ENCODE data around the gene CHAC1. TPM values are rescaled to one million over a fixed set of nuclear protein-coding genes. Genes with fewer than 3 reads are reported as not detected.

CHAC1 gene
- total and polyA plus RNA-seq, 3 donors from 2014 or later: 1.8 to 5.9 (median 2.5) TPM

DNA sequence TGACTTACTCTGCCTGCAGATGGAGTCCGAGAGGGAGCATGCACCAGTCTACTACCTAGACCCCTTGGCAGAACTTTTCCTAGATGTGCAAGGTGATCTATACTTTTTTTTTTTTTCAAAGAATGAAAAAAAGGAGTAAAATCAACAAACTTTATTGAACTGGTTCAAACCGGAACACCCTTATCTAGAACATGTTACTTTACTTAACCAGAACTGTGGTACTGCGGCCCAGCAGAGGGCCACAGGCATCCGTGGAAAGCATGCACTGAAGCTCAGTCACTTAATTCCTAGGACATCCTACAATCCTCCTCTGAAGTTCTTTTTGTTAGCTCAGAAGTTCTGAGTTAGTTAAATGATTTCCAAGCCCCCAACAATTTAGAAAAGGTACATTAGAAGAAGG, 21.6 kb downstream of the CHAC1 start:
- H3K27me3 ChIP-seq: no peaks in the 10 kb centered on the region
- intact Hi-C loops (cut with DNase I; ENCODE audit: low total_unique reads): no loop called here
- H3K4me3 ChIP-seq: no peak overlapping the region
- no peak for DNase-seq
- WGBS, 2 donors: 61 to 77% methylated on average over 4 of the region's 4 CpGs
- no peak overlapping the region for H3K27ac ChIP-seq
- no peaks in the 10 kb centered on the region for H3K4me1 ChIP-seq
- no peak for TF ChIP-seq POLR2A (IDR thresholded peaks at IDR 0.05)
- TF ChIP-seq, protein P1, sequence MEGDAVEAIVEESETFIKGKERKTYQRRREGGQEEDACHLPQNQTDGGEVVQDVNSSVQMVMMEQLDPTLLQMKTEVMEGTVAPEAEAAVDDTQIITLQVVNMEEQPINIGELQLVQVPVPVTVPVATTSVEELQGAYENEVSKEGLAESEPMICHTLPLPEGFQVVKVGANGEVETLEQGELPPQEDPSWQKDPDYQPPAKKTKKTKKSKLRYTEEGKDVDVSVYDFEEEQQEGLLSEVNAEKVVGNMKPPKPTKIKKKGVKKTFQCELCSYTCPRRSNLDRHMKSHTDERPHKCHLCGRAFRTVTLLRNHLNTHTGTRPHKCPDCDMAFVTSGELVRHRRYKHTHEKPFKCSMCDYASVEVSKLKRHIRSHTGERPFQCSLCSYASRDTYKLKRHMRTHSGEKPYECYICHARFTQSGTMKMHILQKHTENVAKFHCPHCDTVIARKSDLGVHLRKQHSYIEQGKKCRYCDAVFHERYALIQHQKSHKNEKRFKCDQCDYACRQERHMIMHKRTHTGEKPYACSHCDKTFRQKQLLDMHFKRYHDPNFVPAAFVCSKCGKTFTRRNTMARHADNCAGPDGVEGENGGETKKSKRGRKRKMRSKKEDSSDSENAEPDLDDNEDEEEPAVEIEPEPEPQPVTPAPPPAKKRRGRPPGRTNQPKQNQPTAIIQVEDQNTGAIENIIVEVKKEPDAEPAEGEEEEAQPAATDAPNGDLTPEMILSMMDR (IDR thresholded peaks at IDR 0.05): peak in 1 of 3 experiments; percentile 4
- H3K36me3 ChIP-seq (ENCODE audit: low read depth, missing control alignments): no peaks in the 10 kb centered on the region
- H3K9me3 ChIP-seq: no peaks in the 10 kb centered on the region

- intact Hi-C loops (cut with DNase I; ENCODE audit: low total_unique reads): no loop called here
- Histone ChIP-seq H3K4me1 (no peaks in the 10 kb centered on the region), H3K27me3 (no peaks in the 10 kb centered on the region), H3K27ac (no peak overlapping the region), H3K4me3 (no peak overlapping the region), H3K36me3 (ENCODE audit: low read depth, missing control alignments) (no peaks in the 10 kb centered on the region), H3K9me3 (no peaks in the 10 kb centered on the region)
- TF ChIP-seq, protein P1 (IDR thresholded peaks at IDR 0.05): no peak
- no peak for TF ChIP-seq POLR2A (IDR thresholded peaks at IDR 0.05)
- 83 to 87% methylated on average over 7 of the region's 7 CpGs for WGBS, 2 donors
- DNase-seq: no peak
Measured at GRCh38 chr15:40976819-40977218, 23.5 kb downstream of the CHAC1 start.

DNA sequence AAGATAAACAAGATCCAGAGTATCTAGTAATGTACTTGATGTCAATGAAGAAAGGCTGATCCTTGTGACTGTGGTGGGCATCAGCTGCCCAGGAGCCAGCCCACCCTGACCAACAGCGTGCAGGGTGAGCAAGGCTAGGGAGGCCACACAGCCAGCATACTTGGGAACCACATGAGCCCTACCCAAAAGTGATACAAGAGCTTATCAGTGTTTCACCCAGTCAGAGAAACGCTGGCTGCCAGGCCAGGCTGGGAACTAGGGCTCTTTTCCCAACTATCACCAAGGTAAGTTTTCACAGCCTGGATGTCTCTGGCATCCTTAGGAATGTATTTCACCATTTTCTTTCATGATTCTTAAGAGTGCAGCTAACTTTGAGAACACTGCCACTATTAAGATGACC, 24.9 kb downstream of the CHAC1 start:
- Histone ChIP-seq H3K9me3 (no peaks in the 10 kb centered on the region), H3K27ac (no peak overlapping the region), H3K36me3 (ENCODE audit: low read depth, missing control alignments) (no peaks in the 10 kb centered on the region), H3K27me3 (no peaks in the 10 kb centered on the region), H3K4me3 (no peak overlapping the region), H3K4me1 (no peaks in the 10 kb centered on the region)
- TF ChIP-seq, protein P1 (IDR thresholded peaks at IDR 0.05): no peak
- TF ChIP-seq POLR2A (IDR thresholded peaks at IDR 0.05): no peak
- WGBS, 2 donors: 72 to 81% methylated on average over 2 of the region's 2 CpGs
- no peak for DNase-seq
- intact Hi-C loops (cut with DNase I; ENCODE audit: low total_unique reads): no loop called here

DNA sequence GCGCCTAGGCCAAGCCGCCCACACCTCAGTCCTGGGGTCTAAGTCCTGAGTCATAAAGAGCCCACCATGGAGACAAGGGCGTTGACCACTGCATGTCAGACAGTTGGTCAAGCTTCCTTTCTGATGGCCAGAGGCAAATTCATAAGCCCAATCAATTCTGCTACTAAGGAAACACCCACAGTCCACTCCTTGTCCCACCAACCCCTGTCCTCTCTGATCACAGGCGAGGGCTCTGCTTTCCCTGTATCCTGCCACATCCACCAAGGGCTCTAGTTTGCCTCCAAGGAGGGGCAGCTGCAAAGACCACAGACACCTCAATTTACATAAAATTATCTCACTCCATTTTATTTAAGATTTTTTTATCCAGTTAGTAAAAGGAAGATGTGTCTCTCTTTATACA, 25.3 kb downstream of the CHAC1 start:
- H3K27me3 ChIP-seq: no peaks in the 10 kb centered on the region
- no peaks in the 10 kb centered on the region for H3K36me3 ChIP-seq (ENCODE audit: low read depth, missing control alignments)
- H3K4me1 ChIP-seq: no peaks in the 10 kb centered on the region
- intact Hi-C loops (cut with DNase I; ENCODE audit: low total_unique reads): no loop called here
- DNase-seq: no peak
- H3K9me3 ChIP-seq: no peaks in the 10 kb centered on the region
- no peak overlapping the region for H3K4me3 ChIP-seq
- H3K27ac ChIP-seq: no peak overlapping the region
- WGBS, 2 donors: 90 to 95% methylated on average over 4 of the region's 4 CpGs
- TF ChIP-seq POLR2A (IDR thresholded peaks at IDR 0.05): no peak
- TF ChIP-seq, protein P1 (IDR thresholded peaks at IDR 0.05): no peak

DNA sequence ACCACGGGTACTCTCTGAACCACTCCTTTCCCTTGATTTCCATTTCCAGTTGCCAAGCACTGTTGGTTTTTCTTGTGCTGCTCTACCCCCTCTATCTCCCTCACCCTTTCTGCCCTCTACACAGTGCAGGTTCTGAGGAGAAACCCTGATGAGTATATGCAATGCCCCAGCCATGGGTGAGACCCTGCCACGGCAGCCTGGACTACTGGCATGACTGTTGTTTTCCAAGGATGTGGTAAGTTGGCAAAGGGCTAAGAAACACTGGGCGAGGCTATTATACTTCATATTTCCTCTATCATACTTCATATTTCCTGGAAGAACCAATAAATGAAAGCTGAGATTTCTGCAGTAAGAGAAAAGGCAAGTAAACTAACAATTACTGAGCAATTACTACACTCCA, 27.9 kb downstream of the CHAC1 start:
- 76 to 87% methylated on average over 3 of the region's 3 CpGs for WGBS, 2 donors

More for the DNA sequence above, 27.9 kb downstream of the CHAC1 start:
- Histone ChIP-seq H3K36me3 (ENCODE audit: low read depth, missing control alignments) (no peaks in the 10 kb centered on the region), H3K4me1 (no peaks in the 10 kb centered on the region), H3K9me3 (no peaks in the 10 kb centered on the region), H3K27ac (no peak overlapping the region), H3K27me3 (no peaks in the 10 kb centered on the region), H3K4me3 (no peak overlapping the region)
- intact Hi-C loops (cut with DNase I; ENCODE audit: low total_unique reads): no loop called here
- no peak for DNase-seq
- TF ChIP-seq, protein P1 (IDR thresholded peaks at IDR 0.05): no peak
- no peak for TF ChIP-seq POLR2A (IDR thresholded peaks at IDR 0.05)

Data from testis (tissue), 3 donors.